Measurements from ENCODE around the gene MTHFS.

Gene MTHFS

DNA sequence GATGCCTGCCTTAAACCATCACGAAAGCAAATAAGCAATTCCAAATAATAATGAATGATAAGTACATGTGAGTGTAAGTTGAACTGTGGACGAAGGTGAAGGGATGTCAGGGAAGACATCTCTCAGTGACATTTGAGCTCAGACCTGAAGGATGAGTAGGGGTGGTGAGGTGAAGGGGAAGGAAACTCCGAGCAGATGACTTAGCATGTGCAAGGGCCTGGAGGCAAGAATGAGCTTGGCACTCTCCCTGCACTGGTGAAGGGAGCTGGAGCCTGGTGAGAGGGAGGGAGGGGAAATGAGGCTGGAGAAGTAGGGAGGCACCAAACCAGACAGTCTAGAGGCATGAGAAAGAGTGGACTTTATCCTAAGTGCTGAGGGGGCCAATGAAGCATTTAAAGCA is 84.3 kb downstream of the MTHFS start:
- no peak for DNase-seq (ENCODE audit: low read depth)

- DNase-seq (ENCODE audit: low read depth): no peak
Measured at GRCh38 chr15:79811406-79812405, 85.1 kb downstream of the MTHFS start.

DNA sequence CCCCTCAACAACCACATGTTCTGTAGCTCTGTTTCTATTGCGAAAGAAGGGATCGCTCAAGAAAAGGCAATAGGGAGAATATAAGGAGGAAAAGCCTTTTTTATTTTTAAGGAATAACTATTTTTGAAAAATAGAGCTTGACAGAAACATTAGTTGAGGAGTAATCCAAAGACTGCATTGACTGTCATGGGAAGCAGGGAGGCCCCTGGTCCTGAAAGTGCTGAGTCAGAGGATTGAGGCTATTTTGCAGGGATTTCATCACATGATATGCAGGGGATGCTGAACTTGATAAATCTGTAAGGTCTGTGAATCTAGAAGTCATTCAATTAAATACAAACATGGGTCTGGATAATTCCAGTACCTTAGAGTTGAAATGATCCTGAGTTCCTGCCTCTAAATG is 92.0 kb downstream of the MTHFS start:
- no peak for DNase-seq (ENCODE audit: low read depth)

DNA sequence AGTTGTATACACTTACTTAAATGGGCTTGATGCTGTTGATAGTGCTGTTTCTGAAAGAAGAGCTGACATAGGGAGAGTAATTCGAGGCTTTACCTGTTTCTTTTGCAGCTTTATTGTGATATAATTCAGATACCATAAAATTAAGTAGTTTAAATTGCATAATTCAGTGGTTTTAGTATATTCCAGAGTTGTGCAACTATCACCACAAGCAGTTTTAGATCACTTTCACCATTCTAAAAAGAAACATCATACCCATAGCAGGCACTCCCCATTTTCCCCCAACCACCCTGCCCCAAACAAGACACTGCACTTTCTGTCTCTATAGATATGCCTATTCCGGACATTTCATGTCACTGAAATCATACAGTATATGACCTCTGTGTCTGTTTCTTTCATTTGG is 98.5 kb downstream of the MTHFS start:
- no peak for DNase-seq (ENCODE audit: low read depth)

Measured in stimulated activated CD4-positive, alpha-beta T cell treated with anti-CD3 and anti-CD28 coated beads, Interleukin-2, amount 100 ng/mL, for 4 hours (primary cell).